ENCODE results near the gene ITIH4.

The ITIH4 gene

GRCh38 chr3:52786330-52787215 lies 43.9 kb downstream of the ITIH4 start:
- ChIA-PET POLR2A (interaction anchor here (4.8 kb wide), 1 partner anchor 16 kb away, joined by 17 read pairs; the partner anchor contains the start of gene NEK4), CTCF (interaction anchor here (2.1 kb wide), 1 partner anchor 12 kb away, joined by 5 read pairs; no protein-coding TSS in a partner anchor)
- TF ChIP-seq FOXA1 (IDR thresholded peaks at IDR 0.05) (no peak), TARDBP (IDR thresholded peaks at IDR 0.05) (no peak), LEF1 (IDR thresholded peaks at IDR 0.05; ENCODE audit: borderline replicate concordance) (no peak), NFRKB (IDR thresholded peaks at IDR 0.05) (no peak), FOXM1 (IDR thresholded peaks at IDR 0.05; ENCODE audit: borderline replicate concordance) (no peak), ARNT (IDR thresholded peaks at IDR 0.05) (no peak), BHLHE40 (IDR thresholded peaks at IDR 0.05; ENCODE audit: borderline replicate concordance) (no peak), CTBP1 (IDR thresholded peaks at IDR 0.05; ENCODE audit: borderline replicate concordance) (no peak), FOXK2 (IDR thresholded peaks at IDR 0.05) (no peak), HDGF (IDR thresholded peaks at IDR 0.05; ENCODE audit: borderline replicate concordance) (no peak), ZNF384 (IDR thresholded peaks at IDR 0.05) (no peak), PKNOX1 (IDR thresholded peaks at IDR 0.05) (no peak), L3MBTL2 (conservative IDR thresholded peaks at IDR 0.05) (no peak), SUZ12 (IDR thresholded peaks at IDR 0.05) (no peak), ELF4 (IDR thresholded peaks at IDR 0.05) (no peak)
- DNase-seq (ENCODE audit: extremely low spot score), result no peak

- POLR2A ChIA-PET, result interaction anchor here (4.8 kb wide), 1 partner anchor 14 kb away, joined by 17 read pairs; the partner anchor contains the start of gene NEK4
- CTCF ChIA-PET, result interaction anchor here (2.1 kb wide), 1 partner anchor 13 kb away, joined by 5 read pairs; no protein-coding TSS in a partner anchor
- DNase-seq (ENCODE audit: extremely low spot score), result no peak
- TF ChIP-seq FOXA1 (IDR thresholded peaks at IDR 0.05) (no peak), ZNF384 (IDR thresholded peaks at IDR 0.05) (no peak), FOXM1 (IDR thresholded peaks at IDR 0.05; ENCODE audit: borderline replicate concordance) (no peak), ELF4 (IDR thresholded peaks at IDR 0.05) (no peak), NFRKB (IDR thresholded peaks at IDR 0.05) (no peak), SP1 (IDR thresholded peaks at IDR 0.05) (no peak)
Observed at GRCh38 chr3:52784931-52785590, 45.4 kb downstream of the ITIH4 start.

GRCh38 chr3:52784021-52784621 lies 46.4 kb downstream of the ITIH4 start:
- ChIA-PET CTCF (interaction anchor here (2.1 kb wide), 1 partner anchor 14 kb away, joined by 5 read pairs; no protein-coding TSS in a partner anchor), POLR2A (interaction anchor here (5.6 kb wide), 1 partner anchor 13 kb away, joined by 35 read pairs; the partner anchor contains the start of gene NEK4)
- TF ChIP-seq NFRKB (IDR thresholded peaks at IDR 0.05), result no peak
- TF ChIP-seq FOXM1 (IDR thresholded peaks at IDR 0.05; ENCODE audit: borderline replicate concordance), result no peak
- no peak for DNase-seq (ENCODE audit: extremely low spot score)

- ChIA-PET CTCF (no interaction called here), POLR2A (interaction anchor here (5.6 kb wide), 1 partner anchor 12 kb away, joined by 35 read pairs; the partner anchor contains the start of gene NEK4)
- TF ChIP-seq ARNT (IDR thresholded peaks at IDR 0.05), result no peak
- DNase-seq (ENCODE audit: extremely low spot score), result no peak
Observed at GRCh38 chr3:52783211-52783555, 47.3 kb downstream of the ITIH4 start.

GRCh38 chr3:52782412-52783210 lies 47.9 kb downstream of the ITIH4 start:
- no peak for DNase-seq (ENCODE audit: extremely low spot score)
- ChIA-PET CTCF (no interaction called here), POLR2A (interaction anchor here (5.6 kb wide), 1 partner anchor 11 kb away, joined by 35 read pairs; the partner anchor contains the start of gene NEK4)
- TF ChIP-seq ELF4 (IDR thresholded peaks at IDR 0.05) (no peak), FOXA1 (IDR thresholded peaks at IDR 0.05) (no peak), SUZ12 (IDR thresholded peaks at IDR 0.05) (no peak), HDGF (IDR thresholded peaks at IDR 0.05; ENCODE audit: borderline replicate concordance) (no peak), BHLHE40 (IDR thresholded peaks at IDR 0.05; ENCODE audit: borderline replicate concordance) (no peak), FOXM1 (IDR thresholded peaks at IDR 0.05; ENCODE audit: borderline replicate concordance) (no peak), ARNT (IDR thresholded peaks at IDR 0.05) (no peak), CTBP1 (IDR thresholded peaks at IDR 0.05; ENCODE audit: borderline replicate concordance) (no peak), TARDBP (IDR thresholded peaks at IDR 0.05) (no peak), SP1 (IDR thresholded peaks at IDR 0.05) (no peak), L3MBTL2 (conservative IDR thresholded peaks at IDR 0.05) (no peak), NFRKB (IDR thresholded peaks at IDR 0.05) (no peak), ZNF384 (IDR thresholded peaks at IDR 0.05) (no peak), PKNOX1 (IDR thresholded peaks at IDR 0.05) (no peak), FOXK2 (IDR thresholded peaks at IDR 0.05) (no peak), LEF1 (IDR thresholded peaks at IDR 0.05; ENCODE audit: borderline replicate concordance) (no peak)

- DNase-seq (ENCODE audit: extremely low spot score), result no peak
- TF ChIP-seq FOXM1 (IDR thresholded peaks at IDR 0.05; ENCODE audit: borderline replicate concordance), result no peak
- no peak for TF ChIP-seq ARNT (IDR thresholded peaks at IDR 0.05)
- TF ChIP-seq FOXK2 (IDR thresholded peaks at IDR 0.05), result no peak
- TF ChIP-seq ZNF384 (IDR thresholded peaks at IDR 0.05), result no peak
- no peak for TF ChIP-seq CTBP1 (IDR thresholded peaks at IDR 0.05; ENCODE audit: borderline replicate concordance)
- no peak for TF ChIP-seq PKNOX1 (IDR thresholded peaks at IDR 0.05)
- no peak for TF ChIP-seq FOXA1 (IDR thresholded peaks at IDR 0.05)
- TF ChIP-seq SP1 (IDR thresholded peaks at IDR 0.05), result no peak
- TF ChIP-seq ELF4 (IDR thresholded peaks at IDR 0.05), result no peak
- no peak for TF ChIP-seq SUZ12 (IDR thresholded peaks at IDR 0.05)
- CTCF ChIA-PET, result no interaction called here
- POLR2A ChIA-PET, result interaction anchor here (5.6 kb wide), 1 partner anchor 10 kb away, joined by 35 read pairs; the partner anchor contains the start of gene NEK4
Observed at GRCh38 chr3:52781741-52782140, 48.7 kb downstream of the ITIH4 start.
